GM19468 (cell line): Measurements from ENCODE around the gene TMC7.

Source experiments
- ATAC-seq: cut with Tn5 transposase; IDR thresholded peaks from one replicate; pipeline ENCODE4 v1.9.1; 2021; ENCODE audit warnings: mild to moderate bottlenecking, moderate library complexity, moderate number of reproducible peaks; ENCODE audit not compliant: unreplicated experiment; ENCODE audit errors: extremely low read depth

Gene TMC7

DNA sequence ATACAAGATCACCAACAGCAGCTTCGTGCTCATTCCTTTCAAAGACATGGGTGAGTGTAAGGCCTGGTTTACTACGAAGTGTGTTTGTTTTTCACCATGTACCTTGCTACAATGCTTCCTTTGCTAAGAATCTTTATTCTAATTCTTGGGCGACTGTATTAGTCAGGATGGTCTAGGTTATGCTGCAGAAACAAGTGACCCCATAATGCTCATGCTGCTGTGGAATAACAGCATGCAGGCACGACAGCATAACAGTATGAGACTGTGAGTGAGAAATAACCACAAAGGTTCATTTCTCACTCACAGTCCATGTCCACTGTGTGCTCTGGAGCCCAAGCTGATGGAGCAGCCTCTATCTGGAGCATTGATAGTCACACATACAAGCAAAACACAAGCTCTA is 38.0 kb downstream of the TMC7 start:
- no peak for ATAC-seq

DNA sequence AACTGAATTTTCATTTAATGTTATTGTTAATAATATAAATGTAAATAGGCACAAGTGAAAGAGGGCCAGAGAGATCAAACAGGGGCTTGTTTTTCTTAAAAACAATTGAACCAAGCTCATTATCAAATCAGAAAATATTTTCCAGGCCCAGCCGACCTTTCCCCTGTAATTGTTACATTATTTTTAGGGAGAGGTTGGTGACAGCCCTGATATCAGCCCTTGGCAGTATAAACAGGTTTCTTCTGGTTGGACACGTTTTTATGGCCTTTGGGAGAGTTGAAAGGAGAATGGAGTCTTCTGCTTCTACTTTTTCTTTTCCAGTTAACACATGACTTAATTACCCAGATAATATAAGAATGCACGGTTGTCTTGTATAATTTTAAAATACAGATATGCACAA is 43.7 kb downstream of the TMC7 start:
- no peak for ATAC-seq

DNA sequence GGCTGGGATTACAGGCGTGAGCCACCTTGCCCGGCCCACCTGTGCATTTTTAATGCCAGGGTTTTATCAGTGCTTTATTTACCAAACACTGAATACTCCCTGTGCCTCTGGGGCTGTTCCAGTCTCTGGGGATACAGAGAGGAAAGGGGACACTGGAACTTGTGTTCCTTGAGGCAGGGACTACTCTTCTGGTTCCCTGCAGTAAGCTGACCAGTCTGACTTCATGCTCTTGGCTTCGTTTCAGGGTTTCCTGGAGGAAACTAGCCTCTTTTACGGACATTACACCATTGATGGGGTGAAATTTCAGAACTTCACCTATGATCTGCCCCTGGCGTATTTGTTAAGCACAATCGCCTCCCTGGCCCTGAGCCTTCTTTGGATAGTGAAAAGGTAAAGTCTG is 46.2 kb downstream of the TMC7 start:
- no peak for ATAC-seq

DNA sequence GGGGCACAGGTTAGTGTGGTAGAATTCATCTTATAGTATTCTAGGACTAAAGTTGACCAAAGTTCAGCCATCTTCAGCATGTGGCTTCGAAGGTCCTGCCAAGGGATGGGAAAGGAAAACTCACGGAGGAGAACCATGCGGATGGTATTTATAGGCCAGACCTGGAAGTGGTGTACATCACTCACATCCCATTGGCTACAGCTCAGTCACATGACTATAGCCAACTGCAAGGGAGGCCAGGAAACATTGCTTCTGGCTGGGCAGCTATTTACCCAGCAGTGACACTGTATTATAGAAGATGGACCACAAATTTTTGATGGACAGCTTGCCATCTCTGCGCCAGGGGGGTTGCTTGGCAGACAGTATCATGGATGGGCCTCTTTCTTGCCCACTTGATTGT is 48.0 kb downstream of the TMC7 start:
- no peak for ATAC-seq

DNA sequence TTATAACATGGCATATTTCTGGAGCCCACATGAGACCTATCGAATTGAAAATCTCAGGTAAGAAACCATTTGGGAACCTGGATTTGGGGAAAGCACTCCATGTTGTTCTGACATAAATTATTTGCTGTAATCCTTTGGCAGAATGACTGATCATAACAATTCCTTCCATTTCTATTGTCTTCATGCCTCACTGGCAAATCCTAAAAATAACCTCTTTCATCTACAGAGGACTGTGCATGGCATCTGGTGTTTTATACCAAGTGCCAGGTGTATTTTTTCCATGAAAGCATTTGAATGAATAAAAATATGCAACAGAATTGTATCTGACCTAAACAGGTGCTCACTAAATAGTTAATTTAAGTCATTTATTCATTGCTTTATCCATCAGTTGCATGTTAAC is 50.0 kb downstream of the TMC7 start:
- no peak for ATAC-seq

DNA sequence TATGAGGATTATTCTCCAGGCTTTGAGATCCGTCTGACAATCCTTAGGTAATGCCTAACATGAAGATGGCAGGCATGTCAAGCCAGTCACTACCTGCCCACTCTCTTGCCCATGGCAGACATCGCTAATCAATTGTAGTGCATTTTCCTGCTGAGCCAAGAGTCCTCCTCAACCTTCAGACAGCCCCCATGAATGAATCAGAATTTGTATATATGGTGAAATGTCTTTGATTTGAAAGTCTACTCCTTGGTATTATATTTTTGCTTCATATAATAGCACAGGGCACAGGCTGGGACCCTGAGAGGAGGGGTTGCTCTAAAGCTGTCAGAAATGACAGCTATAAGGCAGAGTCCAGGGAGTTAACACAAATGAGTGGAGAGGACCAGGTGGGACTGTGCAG is 56.7 kb downstream of the TMC7 start:
- ATAC-seq: no peak

DNA sequence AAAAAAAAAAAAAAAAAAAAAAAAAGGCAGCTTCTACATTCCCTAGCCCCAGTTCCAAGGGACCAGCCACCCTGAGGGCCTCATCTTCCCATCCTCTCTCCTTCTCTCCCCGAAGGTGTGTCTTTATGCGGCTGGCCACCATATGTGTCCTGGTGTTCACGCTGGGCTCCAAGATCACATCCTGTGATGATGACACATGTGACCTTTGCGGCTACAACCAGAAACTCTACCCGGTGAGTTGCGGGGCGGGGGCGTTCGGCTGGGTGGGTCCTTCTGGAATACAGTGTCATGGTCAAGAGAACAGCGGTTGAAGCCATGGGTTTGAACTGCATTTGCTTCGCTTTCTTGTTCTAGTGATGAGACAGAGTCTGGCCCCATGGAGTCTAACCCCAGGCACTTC is 61.0 kb downstream of the TMC7 start:
- no peak for ATAC-seq

DNA sequence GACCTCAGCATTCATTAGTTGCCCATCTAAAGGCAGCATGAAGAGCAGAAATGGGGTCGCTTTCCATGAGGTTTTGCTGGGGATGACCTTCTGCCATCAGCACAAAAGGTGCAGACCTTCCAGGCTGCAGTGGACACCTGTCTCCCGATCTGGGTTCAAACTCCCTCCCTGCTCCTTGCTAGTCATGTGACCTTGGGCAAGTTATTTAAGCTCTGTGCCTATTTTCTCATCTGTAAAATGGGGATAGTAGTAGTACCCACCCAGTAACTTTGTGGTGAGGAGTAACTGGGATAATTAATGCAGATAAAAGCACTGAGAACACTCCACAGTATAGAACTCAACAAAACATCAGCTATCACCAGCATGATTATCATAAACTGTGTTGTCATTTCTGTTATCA is 62.3 kb downstream of the TMC7 start:
- no peak for ATAC-seq

DNA sequence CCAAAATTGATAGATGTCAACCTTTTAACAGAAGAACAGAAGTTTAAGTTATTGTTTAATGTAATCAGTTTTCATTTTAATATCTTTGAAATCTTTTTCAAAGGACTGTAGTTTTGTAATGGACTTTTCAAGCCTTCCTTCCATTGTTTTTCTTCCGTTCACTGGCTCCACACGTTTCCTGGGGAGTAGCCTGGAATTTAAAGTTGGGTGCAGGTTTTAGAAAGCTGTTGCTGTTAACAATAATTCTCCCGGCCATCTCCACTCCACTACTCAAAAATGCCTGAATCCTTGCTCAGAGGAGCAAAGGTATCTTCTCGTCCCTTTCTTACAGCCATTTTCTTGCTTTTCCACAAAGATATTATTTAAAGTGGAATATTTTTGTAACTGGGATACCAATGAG is 79.0 kb downstream of the TMC7 start:
- ATAC-seq: no peak

DNA sequence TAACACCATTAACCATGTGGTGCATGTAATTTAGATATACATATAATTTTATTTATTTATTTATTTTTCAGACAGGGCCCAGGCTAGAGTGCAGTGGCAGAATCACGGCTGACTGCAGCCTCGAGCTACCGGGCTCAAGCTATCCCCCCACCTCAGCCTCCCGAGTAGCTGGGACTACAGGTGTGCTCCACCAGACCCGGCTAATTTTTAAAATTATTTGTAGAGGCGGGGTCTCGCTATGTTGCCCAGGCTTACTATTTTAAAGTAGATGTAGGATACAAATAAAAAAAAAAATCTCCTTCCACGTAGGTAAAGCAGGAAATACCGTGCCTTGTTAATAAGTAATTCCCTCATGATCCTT is 83.2 kb downstream of the TMC7 start:
- ATAC-seq: no peak

DNA sequence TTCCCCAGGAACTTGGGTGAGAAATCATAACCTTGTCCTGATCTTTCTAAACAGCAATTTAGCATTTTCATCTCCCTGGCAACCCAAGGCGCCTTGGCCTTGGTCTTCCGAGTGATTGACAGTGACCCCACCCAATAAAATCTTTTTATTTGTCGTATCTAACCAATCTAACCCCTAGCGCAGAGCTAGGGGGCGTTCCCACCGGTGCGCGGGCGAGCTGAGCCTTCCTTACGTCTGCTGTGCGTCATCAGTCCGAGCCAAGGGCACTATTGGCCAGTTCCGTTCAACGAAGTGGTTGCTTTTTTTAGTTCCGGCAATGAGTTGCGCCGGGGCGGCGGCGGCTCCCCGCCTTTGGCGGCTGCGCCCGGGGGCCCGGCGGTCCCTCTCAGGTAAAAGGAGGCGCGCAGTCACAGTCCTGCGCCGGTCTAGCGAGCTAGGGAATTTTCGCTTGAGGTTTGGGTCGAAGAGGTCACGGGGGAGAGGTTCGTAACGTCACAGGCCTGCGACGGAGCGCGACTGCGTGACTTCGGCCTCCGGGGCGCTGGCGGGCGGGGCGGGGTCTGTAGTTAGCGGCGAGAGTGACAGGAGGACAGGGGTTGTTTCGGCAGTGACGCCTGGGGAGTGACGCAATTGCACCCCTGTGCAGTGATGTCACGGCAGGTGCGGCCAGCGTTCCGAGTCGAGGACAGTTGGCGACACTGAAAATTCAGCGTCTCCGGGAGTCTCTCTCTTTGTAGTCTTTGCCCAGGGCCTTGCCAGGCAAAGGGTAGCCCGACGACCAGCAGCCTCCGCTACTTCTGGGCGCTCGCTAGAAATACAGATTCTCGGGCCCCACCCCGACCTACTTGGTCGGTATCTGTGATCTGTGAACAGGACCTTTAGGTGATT is 83.9 kb downstream of the TMC7 start, which contains the start of gene COQ7:
COQ7 (plus strand) TSS at position 266 of the 888 bp plus-strand sequence; CDS start at position 317, 51 bp downstream.
- ATAC-seq: peak; percentile 85

DNA sequence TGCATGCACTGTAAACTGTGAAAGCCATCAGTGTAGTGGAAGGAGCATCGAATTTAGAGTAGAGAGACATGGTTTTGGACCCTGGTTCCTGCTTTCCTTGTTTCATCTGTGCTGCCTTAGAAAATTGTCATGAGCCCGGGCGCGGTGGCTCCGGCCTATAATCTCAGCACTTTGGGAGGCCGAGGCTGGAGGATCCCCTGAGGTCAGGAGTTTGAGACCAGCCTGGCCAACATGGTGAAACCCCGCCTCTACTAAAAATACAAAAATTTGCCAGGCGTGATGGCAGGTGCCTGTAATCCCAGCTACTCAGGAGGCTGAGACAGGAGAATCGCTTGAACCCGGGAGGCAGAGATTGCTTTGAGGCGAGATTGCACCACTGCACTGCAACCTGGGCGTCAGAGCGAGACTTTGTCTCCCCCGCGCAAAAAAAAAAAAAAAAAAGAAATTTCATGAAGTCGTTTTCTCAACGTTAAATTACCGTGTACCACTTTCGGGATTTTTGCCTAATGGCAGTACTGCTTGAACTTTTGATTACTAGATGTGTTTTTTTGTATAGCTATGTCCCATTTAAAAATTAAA is 84.6 kb downstream of the TMC7 start:
- no peak for ATAC-seq

DNA sequence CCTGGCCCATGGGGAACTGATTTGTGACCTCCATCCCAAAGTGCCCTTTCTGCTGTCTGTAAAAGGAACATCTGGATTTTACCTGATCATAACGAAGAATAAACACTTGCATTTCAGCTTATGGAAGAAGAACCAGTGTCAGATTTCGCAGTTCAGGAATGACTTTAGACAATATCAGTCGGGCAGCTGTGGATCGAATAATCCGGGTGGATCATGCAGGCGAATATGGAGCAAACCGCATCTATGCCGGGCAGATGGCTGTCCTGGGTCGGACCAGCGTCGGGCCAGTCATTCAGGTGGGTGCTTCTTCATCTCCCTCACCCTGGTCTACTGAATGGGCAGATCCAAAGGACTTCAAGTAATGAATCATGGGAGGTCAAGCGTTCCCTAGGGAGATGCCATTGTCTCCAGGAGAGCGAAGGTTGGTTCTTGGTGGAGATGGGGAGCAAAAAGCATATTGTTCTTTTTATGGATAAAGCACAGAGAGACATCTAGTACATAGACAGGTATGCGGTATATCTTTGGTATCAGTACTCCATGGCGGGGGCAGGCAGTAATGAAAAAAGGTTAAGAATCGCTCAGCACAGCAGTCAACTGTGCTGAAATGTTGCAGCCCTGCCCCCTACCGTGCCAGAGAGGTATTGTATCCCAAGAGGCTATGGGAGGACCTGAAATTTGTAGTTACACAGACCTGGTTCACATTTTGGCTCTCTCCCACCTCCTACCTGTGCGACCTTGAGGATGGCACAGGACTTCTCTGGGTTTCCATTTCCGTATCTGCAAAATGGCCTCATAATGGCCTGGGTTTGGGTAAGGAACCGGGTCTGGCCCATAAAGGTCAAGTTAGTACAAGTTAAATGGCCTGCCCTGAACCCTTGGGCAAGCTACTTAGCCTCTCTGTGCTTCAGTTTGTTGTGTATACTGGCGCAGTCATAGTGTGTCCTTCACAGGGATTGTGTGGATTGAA is 88.4 kb downstream of the TMC7 start:
- ATAC-seq: no peak

DNA sequence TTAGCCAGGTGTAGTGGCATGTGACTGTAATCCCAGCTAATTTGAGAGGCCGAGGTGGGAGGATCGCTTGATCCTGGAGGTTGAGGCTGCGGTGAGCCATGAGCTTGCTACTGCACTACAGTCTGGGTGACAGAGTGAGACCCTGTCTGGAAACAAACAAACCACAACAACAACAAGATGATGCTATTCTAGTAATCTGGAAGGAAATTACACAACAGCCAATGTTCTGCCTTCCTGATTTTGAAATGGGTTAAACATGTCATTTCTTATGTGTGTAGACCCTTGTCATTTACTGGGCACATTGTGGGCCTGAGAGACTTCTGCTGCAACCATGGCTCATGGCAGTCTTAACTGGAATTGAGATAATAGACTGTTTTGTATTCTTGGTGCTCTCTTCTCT is 89.6 kb downstream of the TMC7 start:
- no peak for ATAC-seq

DNA sequence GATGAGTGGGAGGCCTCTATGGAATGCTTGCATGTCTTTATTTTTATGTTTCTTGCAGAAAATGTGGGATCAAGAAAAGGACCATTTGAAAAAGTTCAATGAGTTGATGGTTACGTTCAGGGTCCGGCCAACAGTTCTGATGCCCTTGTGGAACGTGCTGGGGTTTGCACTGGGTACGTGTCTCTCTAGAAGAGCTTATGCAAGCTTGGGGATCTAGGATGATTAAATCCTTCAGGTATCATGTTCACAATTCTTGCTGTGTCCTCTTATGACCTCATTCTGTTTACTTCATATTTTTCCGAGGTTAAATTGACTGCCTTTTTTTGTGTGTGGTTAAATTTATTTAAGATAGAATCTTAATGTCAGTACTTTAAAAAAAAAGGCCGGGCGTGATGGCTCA is 90.1 kb downstream of the TMC7 start:
- ATAC-seq: no peak

DNA sequence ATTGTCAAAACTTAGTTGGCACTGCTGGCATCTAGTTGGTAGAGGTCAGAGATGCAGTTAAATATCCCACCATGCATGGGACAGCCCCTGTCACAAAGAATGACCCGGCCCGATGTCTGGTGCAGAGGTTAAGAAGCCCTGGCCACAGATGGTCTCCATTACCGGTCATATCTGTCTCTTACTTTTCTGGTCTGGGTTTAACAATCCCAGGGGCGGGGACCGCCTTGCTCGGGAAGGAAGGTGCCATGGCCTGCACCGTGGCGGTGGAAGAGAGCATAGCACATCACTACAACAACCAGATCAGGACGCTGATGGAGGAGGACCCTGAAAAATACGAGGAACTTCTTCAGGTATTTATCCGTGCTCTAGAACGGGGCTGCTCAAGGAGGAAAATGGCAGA is 91.8 kb downstream of the TMC7 start:
- no peak for ATAC-seq

DNA sequence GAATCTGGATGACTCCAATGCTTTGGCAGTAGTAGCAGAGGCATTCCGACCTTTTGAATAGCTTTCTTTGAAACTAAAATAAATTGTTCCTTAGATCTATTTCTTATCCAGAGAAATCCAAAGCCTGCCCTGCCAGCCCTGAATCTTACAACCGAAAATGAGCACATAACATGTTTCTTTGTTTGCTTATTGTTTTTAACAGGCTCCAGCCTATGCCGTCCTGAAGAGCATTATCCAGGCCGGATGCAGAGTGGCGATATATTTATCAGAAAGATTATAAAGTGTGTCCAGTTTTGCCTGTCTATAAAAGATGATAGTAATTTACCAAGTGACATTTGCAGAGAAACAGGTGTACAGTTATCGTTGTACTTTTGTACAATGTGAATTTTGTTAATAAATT is 94.1 kb downstream of the TMC7 start:
- no peak for ATAC-seq

DNA sequence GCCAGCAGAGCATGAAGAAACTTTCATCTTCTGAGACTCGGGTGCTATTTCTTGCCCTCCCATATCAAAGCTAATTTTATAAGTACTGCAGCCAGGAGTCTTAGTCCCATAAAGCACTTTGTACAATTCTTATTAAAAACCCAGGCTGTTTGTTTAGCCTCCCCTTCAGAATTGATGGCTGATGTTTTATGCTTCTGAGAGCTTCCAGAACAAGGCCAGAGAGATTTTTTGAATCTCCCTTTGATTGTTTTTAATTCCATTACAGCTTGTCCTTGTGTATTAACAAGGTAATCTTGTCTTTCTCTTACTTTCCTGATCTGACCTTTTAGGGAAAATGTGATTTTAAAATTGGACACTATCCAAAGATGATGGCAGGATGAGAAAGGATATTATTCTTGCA is 99.9 kb downstream of the TMC7 start:
- ATAC-seq: no peak

DNA sequence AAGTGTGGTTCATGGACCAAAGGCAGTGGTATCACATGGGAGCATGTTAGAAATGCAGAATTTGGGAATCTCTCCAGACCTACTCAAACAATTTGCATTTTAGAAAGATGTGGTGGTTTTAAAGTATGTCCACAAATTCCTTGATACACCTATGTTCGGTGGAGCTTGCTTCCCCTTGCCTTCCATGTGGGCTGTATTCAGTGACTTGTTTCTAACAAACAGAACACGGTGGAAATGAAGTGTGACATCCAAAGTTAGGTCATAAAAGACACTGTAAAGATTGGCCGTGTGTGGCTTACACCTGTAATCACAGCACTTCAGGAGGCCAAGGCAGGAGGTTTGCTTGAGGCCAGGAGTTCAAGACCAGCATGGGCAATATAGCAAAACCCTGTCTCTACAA is 100.4 kb downstream of the TMC7 start:
- ATAC-seq: no peak

DNA sequence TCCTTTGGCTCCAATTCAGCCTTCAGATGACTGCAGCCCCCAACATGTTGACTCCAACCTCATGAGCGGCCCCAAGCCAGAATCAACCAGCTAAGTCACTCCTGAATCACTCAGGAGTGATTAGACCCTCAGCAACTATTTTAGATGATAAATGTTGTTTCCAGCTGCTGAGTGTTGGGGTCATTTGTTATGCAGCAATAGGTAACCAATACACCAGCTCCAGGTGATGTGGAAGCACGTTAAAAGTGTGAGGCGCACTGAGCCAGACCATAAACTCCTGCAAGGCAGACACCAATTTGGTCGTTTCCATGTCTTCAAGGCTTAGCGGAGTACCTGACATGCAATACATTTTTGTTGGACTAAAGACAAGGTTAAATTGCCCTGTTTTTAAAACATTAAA is 101.1 kb downstream of the TMC7 start:
- no peak for ATAC-seq

DNA sequence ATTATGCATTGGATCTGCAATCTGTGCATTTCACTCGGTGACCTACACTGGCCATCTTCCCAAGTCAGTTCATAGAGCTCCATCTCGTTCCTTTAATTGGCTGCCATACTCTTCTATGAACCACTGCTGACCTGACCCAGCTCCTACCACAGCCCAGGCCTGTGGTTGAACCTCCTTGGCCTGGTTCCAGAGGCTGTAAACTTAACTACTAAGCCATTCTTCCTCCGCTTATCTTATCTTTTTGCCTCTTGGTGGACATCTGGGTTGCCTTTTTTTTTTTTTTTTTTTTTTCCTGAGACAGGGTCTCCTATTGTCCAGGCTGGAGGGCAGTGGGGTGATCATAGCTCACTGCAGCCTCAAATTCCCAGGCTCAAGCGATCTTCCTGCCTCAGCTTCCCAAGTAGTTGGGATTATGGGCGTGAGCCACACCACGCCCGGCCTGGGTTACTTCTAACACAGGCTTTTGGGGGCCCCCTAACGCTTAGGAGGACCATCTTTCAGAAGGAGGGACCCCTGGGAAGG is 102.0 kb downstream of the TMC7 start:
- ATAC-seq: no peak
